Urothelium cell line (cell line): Measurements from ENCODE around the gene SYCE3.
"Not testable (repeated sequence)": the region's sequence is repeated elsewhere in the genome, so short reads cannot be mapped to it uniquely, and the experiment has no call there.

Experiments
- DNase-seq: peaks from one replicate; pipeline ENCODE4 v3.0.0; 2011; ENCODE audit warnings: low spot score, mixed read lengths
- FAIRE-seq: peaks from 2 replicates; lab custom pipeline; 2011; peaks lifted over from hg19 to GRCh38; lab: Jason Lieb, UNC

The SYCE3 gene

DNA sequence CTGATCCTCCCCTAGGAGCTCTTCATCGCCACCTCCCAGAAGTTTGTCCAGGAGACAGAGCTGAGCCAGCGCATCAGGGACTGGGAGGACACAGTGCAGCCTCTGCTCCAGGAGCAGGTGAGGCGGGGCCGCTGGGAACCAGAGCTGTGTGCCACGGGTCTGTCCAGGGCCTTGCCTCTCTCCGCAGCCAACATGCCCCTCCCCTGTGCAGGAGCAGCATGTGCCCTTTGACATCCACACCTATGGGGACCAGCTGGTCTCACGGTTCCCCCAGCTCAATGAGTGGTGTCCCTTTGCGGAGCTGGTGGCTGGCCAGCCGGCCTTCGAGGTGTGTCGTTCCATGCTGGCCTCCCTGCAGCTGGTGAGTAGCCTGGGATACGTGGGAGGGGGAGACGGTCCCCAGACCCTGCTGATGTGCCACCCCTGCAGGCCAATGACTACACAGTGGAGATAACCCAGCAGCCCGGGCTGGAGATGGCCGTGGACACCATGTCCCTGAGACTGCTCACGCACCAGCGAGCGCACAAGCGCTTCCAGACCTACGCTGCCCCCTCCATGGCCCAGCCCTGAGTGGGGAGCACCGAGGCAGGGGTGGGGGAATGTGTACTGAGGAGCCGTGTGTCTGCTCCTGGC lies 39.8 kb downstream of the SYCE3 start:
- DNase-seq: no peak
- FAIRE-seq: no peak

DNA sequence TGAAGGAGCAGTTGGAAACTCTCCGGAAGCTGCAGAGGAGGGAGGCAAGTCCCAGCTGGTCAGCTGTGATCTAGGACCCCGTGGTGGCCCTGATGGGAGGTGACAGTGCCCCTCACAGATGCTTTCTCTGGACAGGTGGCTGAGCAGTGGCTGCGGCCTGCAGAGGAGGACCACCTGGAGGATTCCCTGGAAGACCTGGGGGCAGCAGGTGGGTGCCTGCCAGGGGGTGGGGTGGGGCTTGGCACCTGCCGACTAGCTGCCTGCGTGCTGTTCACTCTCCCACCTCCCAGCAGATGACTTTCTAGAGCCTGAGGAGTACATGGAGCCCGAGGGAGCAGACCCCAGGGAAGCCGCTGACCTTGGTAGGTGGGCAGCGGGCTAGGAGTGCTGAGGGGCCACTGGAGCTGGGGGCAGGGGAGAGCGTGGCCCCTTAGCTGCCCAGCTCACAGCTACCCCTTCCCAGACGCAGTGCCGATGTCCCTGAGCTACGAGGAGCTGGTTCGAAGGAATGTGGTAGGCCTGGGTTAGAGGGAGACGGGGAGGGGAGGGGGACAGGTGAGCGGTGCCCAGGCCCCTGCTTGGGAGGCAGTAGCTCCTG lies 40.4 kb downstream of the SYCE3 start:
- no peak for FAIRE-seq
- no peak for DNase-seq

DNA sequence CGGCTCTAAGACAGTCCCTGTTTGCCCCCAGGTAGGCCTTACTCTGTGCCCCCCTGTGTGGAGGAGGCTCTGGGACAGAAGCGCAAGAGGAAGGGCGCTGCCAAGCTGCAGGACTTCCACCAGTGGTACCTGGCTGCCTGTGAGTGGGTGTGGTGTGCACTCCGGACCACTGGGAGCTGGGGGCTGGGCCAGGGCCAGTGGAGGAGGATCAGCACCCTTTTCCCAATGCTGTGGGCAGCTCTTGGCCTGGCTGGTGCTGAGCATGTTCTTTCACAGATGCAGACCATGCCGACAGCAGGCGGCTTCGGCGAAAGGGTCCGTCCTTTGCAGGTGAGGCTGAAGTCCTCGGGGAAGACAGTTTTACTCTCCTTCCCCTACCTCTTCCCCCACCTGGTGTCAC lies 41.0 kb downstream of the SYCE3 start:
- DNase-seq: no peak
- no peak for FAIRE-seq

DNA sequence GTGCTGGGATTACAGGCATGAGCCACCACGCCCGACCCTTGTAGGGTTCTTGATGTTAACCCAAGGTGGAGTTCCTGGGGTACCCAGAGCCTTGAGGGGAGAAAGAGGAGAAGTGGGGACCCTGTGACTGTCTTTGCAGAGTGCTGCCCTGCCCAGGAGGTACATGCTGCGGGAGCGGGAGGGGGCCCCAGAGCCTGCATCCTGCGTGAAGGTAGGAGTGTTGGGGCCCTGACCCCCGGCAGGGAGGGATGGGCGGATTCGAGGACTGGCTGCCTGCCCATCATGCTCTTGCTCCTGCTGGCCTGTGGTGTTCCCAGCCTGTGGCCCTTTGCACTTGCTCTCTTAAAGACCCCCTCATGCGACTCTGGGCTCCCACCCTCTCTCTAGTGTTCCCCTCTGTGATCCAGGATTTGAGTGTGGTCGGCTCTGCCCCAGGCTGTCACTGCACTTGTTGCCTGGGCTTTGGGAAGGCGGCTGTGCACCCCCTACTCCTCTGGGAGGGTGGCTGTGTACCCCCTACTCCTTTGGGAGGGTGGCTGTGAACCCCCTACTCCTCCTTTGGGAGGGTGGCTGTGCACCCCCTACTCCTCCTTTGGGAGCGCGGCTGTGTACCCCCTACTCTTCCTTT lies 41.8 kb downstream of the SYCE3 start:
- FAIRE-seq (no peak), DNase-seq (no peak)

DNA sequence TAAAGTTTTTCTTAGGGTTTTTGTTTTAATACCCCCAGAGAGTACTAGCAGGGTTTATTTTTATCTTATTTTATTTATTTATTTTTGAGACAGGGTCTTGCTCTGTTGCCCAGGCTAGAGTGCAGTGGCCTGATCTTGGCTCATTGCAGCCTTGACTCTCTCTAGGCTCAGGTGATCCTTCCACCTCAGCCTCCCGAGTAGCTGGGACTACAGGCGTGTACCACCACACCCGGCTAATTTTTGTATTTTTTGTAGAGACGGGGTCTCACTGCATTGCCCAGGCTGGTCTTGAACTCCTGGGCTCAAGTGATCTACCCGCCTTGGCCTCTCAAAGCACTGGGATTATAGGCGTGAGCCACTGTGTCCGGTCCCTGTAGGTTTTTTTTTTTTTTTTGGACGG lies 42.5 kb downstream of the SYCE3 start:
- not testable (repeated sequence) for FAIRE-seq, DNase-seq

DNA sequence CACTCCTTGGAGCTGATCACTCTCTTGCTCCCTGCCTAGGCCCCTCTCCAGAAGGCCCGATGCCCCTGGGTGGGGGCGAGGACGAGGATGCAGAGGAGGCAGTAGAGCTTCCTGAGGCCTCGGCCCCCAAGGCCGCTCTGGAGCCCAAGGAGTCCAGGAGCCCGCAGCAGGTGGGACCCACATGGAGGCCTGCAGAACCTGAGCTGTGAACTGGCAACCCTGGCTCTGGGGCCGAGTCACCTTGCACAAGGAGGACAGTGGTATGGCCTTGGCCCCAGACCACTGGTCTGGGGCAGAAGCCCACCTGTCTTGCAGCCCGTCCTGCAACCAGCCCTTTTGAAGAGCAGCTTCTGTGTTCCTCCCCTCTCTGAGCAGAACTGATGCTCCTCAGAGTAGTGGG lies 43.6 kb downstream of the SYCE3 start:
- DNase-seq (no peak), FAIRE-seq (no peak)

DNA sequence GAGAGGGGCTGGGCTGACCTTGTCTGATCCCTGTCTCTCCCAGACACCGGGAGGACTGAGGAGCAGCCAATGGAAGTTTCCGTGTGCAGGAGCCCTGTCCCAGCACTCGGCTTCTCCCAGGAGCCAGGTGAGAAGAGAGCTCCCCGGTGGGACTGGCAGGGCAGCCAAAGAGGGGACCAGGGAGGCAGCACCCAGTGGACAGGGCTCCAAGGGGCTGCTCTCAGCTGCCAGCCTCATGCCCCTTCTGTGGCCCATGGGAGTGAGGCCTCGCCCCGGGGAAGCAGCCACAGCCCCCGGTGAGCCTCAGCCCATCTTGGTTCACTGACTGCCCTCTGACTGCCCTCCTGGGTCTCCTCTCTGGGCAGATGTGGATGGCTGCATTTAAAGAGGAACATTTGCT lies 44.1 kb downstream of the SYCE3 start:
- FAIRE-seq (no peak), DNase-seq (no peak)

DNA sequence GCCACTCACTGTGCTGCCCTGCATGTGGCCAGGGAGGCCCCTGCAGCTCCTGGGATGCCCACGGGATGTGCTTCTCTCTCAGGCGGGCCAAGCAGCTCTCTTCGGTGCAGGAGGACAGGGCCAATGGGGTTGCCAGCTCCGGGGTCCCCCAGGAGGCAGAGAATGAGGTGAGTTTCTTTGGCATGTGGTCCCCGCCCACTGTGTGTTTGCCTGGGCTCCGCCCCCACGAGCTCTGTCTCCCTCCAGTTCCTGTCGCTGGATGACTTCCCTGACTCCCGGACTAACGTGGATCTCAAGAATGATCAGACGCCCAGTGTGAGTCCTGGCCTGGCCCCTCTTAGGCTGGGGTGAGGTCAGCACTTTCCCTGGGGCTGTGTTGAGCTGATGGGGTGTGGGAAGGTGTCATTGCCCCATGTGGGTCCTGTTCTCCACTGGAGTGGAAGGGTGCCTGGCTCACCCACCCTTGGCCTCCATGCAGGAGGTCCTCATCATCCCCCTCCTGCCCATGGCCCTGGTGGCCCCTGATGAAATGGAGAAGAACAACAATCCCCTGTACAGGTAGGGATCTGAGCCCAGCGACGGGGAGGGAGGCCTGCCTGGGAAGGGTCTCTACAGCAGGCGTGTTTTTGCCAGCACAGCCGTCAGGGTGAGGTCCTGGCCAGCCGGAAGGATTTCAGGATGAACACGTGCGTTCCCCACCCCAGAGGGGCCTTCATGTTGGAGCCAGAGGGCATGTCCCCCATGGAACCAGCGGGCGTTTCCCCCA lies 45.0 kb downstream of the SYCE3 start:
- no peak for FAIRE-seq
- no peak for DNase-seq

DNA sequence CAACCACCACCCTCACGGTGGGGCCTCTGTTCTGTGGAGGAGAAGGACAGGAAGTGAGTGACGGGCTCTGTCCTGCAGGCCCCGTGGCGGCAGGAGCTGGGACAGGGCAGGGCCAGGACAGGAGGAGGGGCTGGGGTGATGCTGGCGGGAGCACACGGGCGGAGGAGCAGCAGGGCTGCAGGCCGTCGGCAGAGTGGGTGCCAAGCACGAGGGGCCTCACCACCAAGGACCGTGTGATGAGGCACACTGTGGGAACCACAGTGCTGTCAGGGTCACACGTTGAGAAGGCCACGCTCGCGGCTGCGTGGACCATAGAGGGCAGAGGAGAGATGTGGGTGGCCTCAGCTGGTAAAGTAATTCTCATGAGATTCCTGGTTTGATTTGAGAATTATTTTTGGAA lies 45.8 kb downstream of the SYCE3 start:
- FAIRE-seq: no peak
- DNase-seq: no peak

DNA sequence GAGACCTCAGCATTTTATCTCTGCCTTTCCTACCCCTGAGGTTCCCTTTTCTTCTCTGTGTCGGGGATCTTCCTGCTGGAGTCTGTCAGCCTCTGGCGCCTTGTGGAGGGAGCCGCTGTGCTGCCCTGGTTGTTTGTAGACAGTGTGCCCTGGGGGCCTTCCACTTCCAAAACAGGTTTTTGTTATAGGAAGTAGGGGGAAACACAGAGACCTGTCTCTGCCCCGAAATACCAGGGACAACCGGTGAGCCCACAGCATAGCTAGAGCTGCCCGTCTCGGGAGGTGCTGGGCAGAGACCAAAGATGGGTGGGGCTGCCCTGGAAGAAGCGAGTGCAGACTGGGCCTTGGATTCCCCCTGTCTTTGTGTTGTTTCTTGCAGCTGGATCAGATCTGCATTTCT lies 46.7 kb downstream of the SYCE3 start:
- no peak for DNase-seq
- no peak for FAIRE-seq

DNA sequence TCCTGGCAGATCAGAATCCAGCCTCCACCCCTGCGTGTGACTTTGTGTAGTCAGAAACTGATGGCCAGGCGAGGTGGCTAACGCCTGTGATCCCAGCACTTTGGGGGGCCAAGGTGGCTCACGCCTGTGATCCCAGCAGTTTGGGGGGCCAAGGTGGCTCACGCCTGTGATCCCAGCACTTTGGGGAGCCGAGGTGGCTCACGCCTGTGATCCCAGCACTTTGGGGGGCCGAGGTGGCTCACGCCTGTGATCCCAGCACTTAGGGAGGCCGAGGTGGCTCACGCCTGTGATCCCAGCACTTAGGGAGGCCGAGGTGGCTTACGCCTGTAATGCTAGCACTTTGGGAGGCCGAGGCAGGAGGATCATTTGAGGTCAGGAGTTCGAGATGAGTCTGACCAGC lies 49.5 kb downstream of the SYCE3 start:
- FAIRE-seq (no peak), DNase-seq (no peak)

DNA sequence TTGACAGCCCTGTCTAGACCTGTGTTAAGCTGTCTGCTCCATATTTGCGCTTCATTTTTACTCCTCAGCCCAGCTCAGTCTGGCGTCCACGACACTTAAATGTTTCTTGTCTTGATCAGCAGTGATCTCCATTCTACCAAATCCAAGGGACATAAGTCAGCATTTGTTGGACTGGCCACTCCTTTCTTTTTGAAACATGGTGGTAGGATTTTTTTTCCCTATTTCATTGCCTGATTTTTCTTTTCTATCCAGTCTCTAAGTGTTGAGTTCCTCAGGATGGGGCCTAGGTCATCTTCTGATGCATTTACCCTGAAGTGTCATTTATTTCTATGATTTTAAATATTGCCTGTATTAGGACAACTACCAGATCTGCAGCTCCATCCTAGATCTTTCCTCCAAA lies 53.8 kb downstream of the SYCE3 start:
- DNase-seq (no peak), FAIRE-seq (no peak)

DNA sequence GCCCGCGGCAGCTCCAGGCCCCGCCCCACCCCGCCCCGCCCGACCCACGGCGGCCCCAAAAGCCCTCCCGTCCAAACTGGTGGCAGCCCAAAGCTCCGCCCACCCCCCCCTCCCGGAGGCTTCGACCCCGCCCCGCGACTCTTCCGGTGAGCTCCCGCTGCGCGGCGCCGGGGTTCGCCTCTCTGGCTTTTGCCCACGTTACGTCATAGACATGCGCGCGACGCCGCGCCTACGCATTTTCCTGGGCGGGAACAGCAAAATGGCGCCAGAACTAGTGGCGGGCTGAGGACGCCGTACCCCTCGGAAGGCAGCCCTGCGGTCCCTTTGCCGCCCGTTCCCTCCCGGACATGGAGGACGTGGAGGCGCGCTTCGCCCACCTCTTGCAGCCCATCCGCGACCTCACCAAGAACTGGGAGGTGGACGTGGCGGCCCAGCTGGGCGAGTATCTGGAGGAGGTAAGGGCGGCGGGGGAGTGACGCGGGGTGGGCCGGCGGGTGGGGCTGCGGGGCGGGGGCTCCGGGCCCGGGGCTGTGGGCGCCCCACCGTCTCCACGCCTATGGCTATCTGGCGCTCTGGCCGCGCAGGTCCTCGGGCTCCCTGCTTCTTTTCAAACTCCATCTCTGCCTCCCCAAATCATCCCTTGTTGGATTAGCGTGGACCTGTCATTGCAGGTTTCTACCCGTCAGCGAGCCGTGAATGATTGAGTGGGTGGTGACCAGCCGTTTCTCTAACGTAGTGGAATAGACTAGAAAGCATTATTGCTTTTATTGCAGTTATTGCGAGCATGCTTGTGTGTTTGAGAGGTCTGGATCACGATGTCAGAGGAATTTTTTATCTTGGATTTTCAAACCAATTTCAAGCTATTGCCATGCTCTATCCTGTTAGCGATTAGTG lies 54.5 kb downstream of the SYCE3 start, which contains the start of gene NCAPH2:
Gene NCAPH2 (plus strand): TSS at position 234 of the 894 bp plus-strand sequence. CDS start 114 bp downstream, at position 348.
- FAIRE-seq: peak; percentile 84
- peak; percentile 100 for DNase-seq

DNA sequence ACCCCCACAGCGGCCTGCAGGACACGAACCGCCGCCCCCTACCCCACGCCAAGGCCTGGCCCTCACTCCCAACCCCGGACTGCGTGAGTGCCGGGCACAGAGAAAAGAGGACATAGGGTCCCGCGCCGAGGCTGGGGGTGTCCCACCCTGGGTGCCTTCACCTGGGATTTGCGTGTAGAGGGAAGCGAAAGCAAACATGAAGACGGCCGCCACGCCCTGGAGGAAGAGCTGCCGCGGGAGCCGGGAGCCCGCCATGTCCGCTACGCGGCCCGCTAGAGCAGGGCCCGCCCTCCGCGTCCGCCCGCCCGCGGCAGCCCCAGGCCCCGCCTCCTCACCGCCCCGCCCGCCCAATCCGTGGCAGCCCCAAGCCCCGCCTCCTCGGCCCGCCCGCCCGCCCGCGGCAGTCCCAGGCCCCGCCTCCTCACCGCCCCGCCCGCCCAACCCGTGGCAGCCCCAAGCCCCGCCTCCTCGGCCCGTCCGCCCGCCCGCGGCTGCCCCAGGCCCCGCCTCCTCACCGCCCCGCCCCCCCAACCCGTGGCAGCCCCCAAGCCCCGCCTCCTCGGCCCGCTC lies 55.2 kb downstream of the SYCE3 start, which contains the start of gene LMF2:
Gene LMF2 (minus strand): TSS at position 282 of the 570 bp plus-strand sequence. CDS start 27 bp downstream, at position 255.
- peak; percentile 97 for DNase-seq
- FAIRE-seq: peak; percentile 32

DNA sequence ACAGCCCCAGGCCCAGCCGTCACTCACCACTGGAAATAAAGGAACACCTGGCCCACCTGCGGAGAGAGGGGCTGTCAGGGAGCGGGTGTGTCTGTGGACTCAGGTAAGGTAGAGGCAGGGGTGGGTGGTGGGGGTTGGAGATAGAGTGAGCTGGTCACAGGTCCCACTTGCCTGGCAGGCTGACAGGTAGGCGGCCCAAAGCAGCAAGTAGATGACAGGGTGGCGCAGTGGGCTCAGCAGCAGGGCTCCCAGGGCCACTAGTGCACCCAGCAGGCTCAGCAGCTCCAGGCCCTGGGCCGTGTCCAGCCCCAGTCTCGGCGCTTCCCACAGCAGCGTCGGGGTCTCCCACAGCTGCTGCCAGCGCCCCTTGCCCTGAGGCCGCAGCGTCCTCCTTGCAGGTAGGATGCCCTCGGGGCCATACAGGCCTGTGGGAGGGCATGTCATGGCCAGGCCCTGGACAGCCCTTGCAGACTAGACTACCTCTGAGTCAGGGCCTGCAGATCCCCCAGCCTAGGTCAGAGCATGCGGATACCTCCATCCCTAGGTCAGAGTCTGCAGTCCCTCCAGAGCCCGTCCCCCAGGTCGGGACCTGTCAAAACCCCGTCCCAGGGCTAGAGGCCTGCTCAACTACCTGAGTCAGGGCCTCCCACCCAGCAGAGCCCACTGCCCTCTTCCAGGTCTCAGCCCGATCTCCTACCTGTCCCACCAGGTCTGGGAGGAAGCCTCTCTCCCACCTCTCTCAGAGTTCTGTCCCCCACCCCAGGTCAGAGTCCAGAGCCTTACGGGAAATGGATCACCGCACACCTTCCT lies 55.9 kb downstream of the SYCE3 start:
- no peak for FAIRE-seq
- no peak for DNase-seq

DNA sequence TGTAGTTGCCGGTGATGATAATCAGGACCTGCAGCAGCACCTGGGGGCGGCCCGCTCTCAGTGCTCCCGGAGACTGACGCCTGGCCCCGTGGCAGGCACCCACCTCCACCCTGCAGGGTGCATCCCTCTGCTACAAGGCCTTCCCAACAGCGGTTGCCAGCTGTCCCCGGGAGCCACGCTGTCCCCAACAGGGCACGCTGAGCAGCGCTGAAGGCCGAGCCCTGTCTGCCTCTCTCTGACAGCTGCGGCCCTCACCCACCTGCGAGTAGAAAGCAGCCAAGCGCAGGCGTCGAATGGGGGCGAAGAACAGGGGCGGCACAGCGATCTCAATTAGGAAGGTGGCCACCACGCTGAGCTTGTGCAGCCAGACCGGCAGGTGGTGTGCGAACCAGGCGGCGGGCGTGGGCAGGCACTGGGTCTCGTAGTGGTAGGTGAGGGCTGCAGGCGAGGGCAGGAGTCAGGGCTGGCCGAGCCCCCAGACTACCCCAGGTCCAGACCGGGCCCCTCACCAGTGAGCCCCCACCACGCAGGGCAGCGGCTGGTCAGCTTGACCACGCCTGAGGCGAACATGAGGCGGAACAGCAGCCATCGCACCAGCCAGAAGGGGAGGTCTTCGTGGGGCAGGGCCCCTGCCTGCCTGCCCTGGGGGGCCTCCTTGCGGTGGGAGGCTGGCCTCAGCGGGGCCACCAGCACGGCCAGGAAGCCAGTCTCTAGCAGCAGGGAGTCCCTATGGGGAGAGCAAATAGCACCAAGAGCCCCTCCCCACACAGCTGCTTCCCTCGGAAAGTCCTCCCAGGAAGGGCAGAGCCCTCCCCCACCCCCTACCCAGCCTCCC lies 56.7 kb downstream of the SYCE3 start:
- DNase-seq: no peak
- peak; percentile 76 for FAIRE-seq

DNA sequence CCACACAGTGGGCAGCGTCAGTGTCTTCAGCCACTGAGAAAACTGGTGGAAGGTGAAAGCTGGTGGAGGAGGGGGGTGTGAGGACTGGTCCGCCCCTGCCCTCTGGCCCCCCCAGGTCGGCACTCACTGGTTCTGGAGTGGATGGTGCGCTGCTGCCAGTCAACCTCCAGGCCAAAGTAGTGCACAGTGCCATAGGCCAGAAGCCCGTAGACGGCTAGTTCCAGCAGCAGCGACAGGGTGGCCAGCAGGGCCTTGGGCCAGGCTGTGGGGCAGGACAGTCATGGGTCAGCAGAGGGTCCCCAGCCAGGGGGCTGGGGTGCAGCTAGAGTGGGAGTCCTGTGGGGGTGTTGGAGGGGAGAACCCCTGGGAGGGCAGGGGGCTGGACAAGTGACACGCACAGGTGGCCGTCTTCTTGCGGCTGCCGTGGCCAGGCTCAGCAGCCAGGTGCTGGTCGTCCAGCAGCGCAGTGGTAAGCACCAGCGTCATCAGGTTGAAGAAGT lies 57.4 kb downstream of the SYCE3 start:
- FAIRE-seq (no peak), DNase-seq (no peak)
